K562 (cell line): Measurements from ENCODE around the gene KIF19. TPM values are rescaled to one million over a fixed set of nuclear protein-coding genes. Genes with fewer than 3 reads are reported as not detected.
A peak's percentile ranks its signal among the peaks of the same experiment; 100 is the strongest.

Experiments
- HDAC3 ChIP-seq: fragments of 450-650 bp; IDR thresholded peaks from 2 replicates; pipeline ENCODE4 v1.6.1; 2018; ENCODE audit warnings: borderline replicate concordance, mild to moderate bottlenecking, moderate library complexity; ENCODE audit not compliant: partially characterized antibody
- KLF10 ChIP-seq: fragments of 250-450 bp; sonication (Bioruptor Pico); IDR thresholded peaks from 2 replicates; pipeline ENCODE4 v1.6.1; 2021; ENCODE audit warnings: matching md5 sums
- MAFK ChIP-seq: IDR thresholded peaks from 2 replicates; pipeline ENCODE4 v1.6.1; 2011; ENCODE audit warnings: low read length, improper control_type of control experiment
- POU5F1 ChIP-seq: fragments of 150-350 bp; IDR thresholded peaks from 2 replicates; pipeline ENCODE4 v1.6.1; 2014; ENCODE audit warnings: borderline replicate concordance, low read length, low read depth, mild to moderate bottlenecking; ENCODE audit not compliant: partially characterized antibody
- PTTG1 ChIP-seq: fragments of 450-650 bp; IDR thresholded peaks from 2 replicates; pipeline ENCODE4 v1.6.1; 2016; ENCODE audit warnings: low read depth, mild to moderate bottlenecking, missing genetic modification characterization, missing compliant biosample characterization
- RBBP5 ChIP-seq: fragments of 200-600 bp; sonication (generic); IDR thresholded peaks from 2 replicates; pipeline ENCODE4 v1.6.1; 2012; ENCODE audit warnings: borderline replicate concordance, mild to moderate bottlenecking, low read length, control low read depth, inconsistent platforms; ENCODE audit not compliant: insufficient read depth, poor library complexity, severe bottlenecking
- SMAD4 ChIP-seq: fragments of 250-450 bp; sonication (Bioruptor Pico); conservative IDR thresholded peaks from 2 replicates; pipeline ENCODE4 v1.8.0; 2021; ENCODE audit warnings: inconsistent platforms, mild to moderate bottlenecking, moderate library complexity
- TAF9B ChIP-seq: fragments of 450-650 bp; IDR thresholded peaks from 2 replicates; pipeline ENCODE4 v1.6.1; 2018; ENCODE audit warnings: mild to moderate bottlenecking; ENCODE audit not compliant: partially characterized antibody
- U2AF1 ChIP-seq: fragments of 200-400 bp; formaldehyde crosslinking; optimal IDR thresholded peaks from 2 replicates; pipeline ENCODE3; 2017; ENCODE audit warnings: mild to moderate bottlenecking, low read depth, low read length, moderate library complexity
- ZC3H11A ChIP-seq: IDR thresholded peaks from 2 replicates; pipeline ENCODE4 v1.6.1; 2012; ENCODE audit warnings: low read depth, low read length, improper control_type of control experiment
- ZNF146 ChIP-seq: IDR thresholded peaks from one replicate; pipeline ENCODE4 v1.6.1; 2018; ENCODE audit warnings: missing compliant biosample characterization; ENCODE audit not compliant: unreplicated experiment
- ZNF184 ChIP-seq: sonication (generic); formaldehyde crosslinking; IDR thresholded peaks from 2 replicates; pipeline ENCODE4 v1.5.0; 2020; ENCODE audit warnings: missing genetic modification reagents
- ZNF217 ChIP-seq: sonication (generic); formaldehyde crosslinking; IDR thresholded peaks from 2 replicates; pipeline ENCODE4 v1.8.0; 2022; ENCODE audit warnings: mild to moderate bottlenecking, missing genetic modification reagents
- ZNF431 ChIP-seq: sonication (generic); formaldehyde crosslinking; IDR thresholded peaks from 2 replicates; pipeline ENCODE4 v1.8.0; 2022; ENCODE audit warnings: mild to moderate bottlenecking, missing genetic modification reagents
- ZNF707 ChIP-seq: fragments of 250-450 bp; sonication (Bioruptor Pico); conservative IDR thresholded peaks from 2 replicates; pipeline ENCODE4 v1.8.0; 2022; ENCODE audit warnings: inconsistent platforms, mild to moderate bottlenecking, moderate library complexity
- polyA plus RNA-seq, 8 experiments: library from polyadenylated mRNA; depleted of rRNA in 4 of 8; stranded (reverse) in 5 of 8; unstranded in 3 of 8; fragments of >200 nt; fragmentation: Nextera tagmentation in 2 of 8; fragmentation: Illumina TruSeq in 1 of 8; extraction: Ambion mirVana in 2 of 8; extraction: Trizol in 1 of 8; gene quantifications; 2 replicates each; pipeline versions ENCODE4 v1.2.1 to v1.2.3, GENCODE V29; 2011 to 2014; ENCODE audit warnings: inconsistent platforms in 1 of 8, missing spikeins in 1 of 8
- total RNA-seq, 7 experiments: library from RNA; depleted of rRNA in 6 of 7; stranded (reverse); fragments of >200 nt in 6 of 7; fragmentation: Illumina TruSeq in 2 of 7; extraction: Trizol in 2 of 7; gene quantifications; 2 replicates each; pipeline versions ENCODE4 v1.2.1 to v1.2.3, GENCODE V29; 2011 to 2021; ENCODE audit warnings: low replicate concordance in 1 of 7
- TF ChIP-seq, protein P1 (sequence below): fragments of 450-650 bp; IDR thresholded peaks from 2 replicates; pipeline ENCODE4 v1.6.1; 2016; ENCODE audit warnings: mild to moderate bottlenecking, moderate library complexity
- TF ChIP-seq, protein P2 (sequence below): fragments of 450-650 bp; IDR thresholded peaks from 2 replicates; pipeline ENCODE4 v1.6.1; 2017; ENCODE audit warnings: mild to moderate bottlenecking, moderate library complexity

The KIF19 gene
- total and polyA plus RNA-seq, 9 of the 15 experiments (the other 6 are each of a cell fraction or from before 2014, with no cell fraction given): 0.10 TPM; not detected in 8

DNA sequence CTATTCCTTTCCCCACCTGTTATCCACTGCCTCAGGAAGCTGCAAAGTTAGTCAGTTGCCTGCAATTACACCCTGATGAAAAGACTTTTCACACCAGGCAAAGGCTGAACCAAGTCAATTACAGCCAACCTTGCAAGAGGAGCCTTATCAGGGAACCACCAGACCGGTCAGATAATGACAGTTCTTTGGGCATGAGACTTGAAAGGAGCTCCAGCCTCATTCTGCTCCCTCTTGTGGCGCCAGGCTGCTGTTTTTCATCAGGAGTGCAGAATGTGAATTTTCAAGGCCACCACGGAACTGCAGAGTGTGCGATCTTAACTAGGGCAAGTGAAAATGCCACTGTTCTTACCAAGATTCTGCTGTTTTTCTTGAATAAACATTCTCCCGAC is 29.5 kb upstream of the KIF19 start (continued):
- TF ChIP-seq, protein P1, sequence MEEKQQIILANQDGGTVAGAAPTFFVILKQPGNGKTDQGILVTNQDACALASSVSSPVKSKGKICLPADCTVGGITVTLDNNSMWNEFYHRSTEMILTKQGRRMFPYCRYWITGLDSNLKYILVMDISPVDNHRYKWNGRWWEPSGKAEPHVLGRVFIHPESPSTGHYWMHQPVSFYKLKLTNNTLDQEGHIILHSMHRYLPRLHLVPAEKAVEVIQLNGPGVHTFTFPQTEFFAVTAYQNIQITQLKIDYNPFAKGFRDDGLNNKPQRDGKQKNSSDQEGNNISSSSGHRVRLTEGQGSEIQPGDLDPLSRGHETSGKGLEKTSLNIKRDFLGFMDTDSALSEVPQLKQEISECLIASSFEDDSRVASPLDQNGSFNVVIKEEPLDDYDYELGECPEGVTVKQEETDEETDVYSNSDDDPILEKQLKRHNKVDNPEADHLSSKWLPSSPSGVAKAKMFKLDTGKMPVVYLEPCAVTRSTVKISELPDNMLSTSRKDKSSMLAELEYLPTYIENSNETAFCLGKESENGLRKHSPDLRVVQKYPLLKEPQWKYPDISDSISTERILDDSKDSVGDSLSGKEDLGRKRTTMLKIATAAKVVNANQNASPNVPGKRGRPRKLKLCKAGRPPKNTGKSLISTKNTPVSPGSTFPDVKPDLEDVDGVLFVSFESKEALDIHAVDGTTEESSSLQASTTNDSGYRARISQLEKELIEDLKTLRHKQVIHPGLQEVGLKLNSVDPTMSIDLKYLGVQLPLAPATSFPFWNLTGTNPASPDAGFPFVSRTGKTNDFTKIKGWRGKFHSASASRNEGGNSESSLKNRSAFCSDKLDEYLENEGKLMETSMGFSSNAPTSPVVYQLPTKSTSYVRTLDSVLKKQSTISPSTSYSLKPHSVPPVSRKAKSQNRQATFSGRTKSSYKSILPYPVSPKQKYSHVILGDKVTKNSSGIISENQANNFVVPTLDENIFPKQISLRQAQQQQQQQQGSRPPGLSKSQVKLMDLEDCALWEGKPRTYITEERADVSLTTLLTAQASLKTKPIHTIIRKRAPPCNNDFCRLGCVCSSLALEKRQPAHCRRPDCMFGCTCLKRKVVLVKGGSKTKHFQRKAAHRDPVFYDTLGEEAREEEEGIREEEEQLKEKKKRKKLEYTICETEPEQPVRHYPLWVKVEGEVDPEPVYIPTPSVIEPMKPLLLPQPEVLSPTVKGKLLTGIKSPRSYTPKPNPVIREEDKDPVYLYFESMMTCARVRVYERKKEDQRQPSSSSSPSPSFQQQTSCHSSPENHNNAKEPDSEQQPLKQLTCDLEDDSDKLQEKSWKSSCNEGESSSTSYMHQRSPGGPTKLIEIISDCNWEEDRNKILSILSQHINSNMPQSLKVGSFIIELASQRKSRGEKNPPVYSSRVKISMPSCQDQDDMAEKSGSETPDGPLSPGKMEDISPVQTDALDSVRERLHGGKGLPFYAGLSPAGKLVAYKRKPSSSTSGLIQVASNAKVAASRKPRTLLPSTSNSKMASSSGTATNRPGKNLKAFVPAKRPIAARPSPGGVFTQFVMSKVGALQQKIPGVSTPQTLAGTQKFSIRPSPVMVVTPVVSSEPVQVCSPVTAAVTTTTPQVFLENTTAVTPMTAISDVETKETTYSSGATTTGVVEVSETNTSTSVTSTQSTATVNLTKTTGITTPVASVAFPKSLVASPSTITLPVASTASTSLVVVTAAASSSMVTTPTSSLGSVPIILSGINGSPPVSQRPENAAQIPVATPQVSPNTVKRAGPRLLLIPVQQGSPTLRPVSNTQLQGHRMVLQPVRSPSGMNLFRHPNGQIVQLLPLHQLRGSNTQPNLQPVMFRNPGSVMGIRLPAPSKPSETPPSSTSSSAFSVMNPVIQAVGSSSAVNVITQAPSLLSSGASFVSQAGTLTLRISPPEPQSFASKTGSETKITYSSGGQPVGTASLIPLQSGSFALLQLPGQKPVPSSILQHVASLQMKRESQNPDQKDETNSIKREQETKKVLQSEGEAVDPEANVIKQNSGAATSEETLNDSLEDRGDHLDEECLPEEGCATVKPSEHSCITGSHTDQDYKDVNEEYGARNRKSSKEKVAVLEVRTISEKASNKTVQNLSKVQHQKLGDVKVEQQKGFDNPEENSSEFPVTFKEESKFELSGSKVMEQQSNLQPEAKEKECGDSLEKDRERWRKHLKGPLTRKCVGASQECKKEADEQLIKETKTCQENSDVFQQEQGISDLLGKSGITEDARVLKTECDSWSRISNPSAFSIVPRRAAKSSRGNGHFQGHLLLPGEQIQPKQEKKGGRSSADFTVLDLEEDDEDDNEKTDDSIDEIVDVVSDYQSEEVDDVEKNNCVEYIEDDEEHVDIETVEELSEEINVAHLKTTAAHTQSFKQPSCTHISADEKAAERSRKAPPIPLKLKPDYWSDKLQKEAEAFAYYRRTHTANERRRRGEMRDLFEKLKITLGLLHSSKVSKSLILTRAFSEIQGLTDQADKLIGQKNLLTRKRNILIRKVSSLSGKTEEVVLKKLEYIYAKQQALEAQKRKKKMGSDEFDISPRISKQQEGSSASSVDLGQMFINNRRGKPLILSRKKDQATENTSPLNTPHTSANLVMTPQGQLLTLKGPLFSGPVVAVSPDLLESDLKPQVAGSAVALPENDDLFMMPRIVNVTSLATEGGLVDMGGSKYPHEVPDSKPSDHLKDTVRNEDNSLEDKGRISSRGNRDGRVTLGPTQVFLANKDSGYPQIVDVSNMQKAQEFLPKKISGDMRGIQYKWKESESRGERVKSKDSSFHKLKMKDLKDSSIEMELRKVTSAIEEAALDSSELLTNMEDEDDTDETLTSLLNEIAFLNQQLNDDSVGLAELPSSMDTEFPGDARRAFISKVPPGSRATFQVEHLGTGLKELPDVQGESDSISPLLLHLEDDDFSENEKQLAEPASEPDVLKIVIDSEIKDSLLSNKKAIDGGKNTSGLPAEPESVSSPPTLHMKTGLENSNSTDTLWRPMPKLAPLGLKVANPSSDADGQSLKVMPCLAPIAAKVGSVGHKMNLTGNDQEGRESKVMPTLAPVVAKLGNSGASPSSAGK: peak; percentile 33
- TF ChIP-seq KLF10 (CRISPR knock-in tag) (no peak), MAFK (no peak), HDAC3 (no peak), ZNF184 (CRISPR knock-in tag) (no peak), RBBP5 (peak; percentile 14), ZNF217 (CRISPR knock-in tag) (no peak), PTTG1 (tag) (no peak), U2AF1 (no peak), TAF9B (no peak), ZNF146 (CRISPR knock-in tag) (no peak), SMAD4 (CRISPR knock-in tag) (peak; percentile 86), ZC3H11A (no peak), ZNF431 (CRISPR knock-in tag) (no peak), ZNF707 (CRISPR knock-in tag) (no peak), POU5F1 (peak; percentile 31)
- TF ChIP-seq, protein P2, sequence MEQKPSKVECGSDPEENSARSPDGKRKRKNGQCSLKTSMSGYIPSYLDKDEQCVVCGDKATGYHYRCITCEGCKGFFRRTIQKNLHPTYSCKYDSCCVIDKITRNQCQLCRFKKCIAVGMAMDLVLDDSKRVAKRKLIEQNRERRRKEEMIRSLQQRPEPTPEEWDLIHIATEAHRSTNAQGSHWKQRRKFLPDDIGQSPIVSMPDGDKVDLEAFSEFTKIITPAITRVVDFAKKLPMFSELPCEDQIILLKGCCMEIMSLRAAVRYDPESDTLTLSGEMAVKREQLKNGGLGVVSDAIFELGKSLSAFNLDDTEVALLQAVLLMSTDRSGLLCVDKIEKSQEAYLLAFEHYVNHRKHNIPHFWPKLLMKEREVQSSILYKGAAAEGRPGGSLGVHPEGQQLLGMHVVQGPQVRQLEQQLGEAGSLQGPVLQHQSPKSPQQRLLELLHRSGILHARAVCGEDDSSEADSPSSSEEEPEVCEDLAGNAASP: no peak
